K562 (cell line): ENCODE results near the gene EXOC4. TPM values are rescaled to one million over a fixed set of nuclear protein-coding genes. Genes with fewer than 3 reads are reported as not detected.

Source experiments
- ATF3 ChIP-seq, 2 experiments: fragments of 450-650 bp in 1 of 2; sonication (generic) in 1 of 2; formaldehyde crosslinking in 1 of 2; IDR thresholded peaks in 1 of 2; conservative IDR thresholded peaks in 1 of 2; 2 replicates each; pipeline versions ENCODE4 v1.6.1 to v1.8.1; 2016 to 2023; ENCODE audit warnings: mild to moderate bottlenecking in 2 of 2, moderate library complexity in 2 of 2, inconsistent platforms in 1 of 2, missing genetic modification reagents in 1 of 2
- BCOR ChIP-seq: fragments of 450-650 bp; IDR thresholded peaks from 2 replicates; pipeline ENCODE4 v1.6.1; 2016
- CTBP1 ChIP-seq: fragments of 450-650 bp; IDR thresholded peaks from 2 replicates; pipeline ENCODE4 v1.6.1; 2016; ENCODE audit warnings: borderline replicate concordance
- FOXA1 ChIP-seq: fragments of 450-650 bp; IDR thresholded peaks from 2 replicates; pipeline ENCODE4 v1.6.1; 2016; ENCODE audit warnings: mild to moderate bottlenecking, borderline replicate concordance
- FOXJ3 ChIP-seq: sonication (generic); formaldehyde crosslinking; IDR thresholded peaks from 2 replicates; pipeline ENCODE4 v1.4.0; 2020; ENCODE audit warnings: mild to moderate bottlenecking, missing genetic modification reagents
- NR2C2 ChIP-seq, 2 experiments: fragments of 200-800 bp in 1 of 2; sonication (Bioruptor generic) in 1 of 2; sonication (generic) in 1 of 2; formaldehyde crosslinking in 1 of 2; IDR thresholded peaks; 2 replicates each; pipeline versions ENCODE4 v1.6.1 to v1.8.0; 2016 to 2022; ENCODE audit warnings: mild to moderate bottlenecking in 1 of 2, missing compliant biosample characterization in 1 of 2, missing genetic modification characterization in 1 of 2, missing genetic modification reagents in 1 of 2
- RFX5 ChIP-seq: IDR thresholded peaks from 2 replicates; pipeline ENCODE4 v1.6.1; 2011; ENCODE audit warnings: low read depth, mild to moderate bottlenecking, improper control_type of control experiment, low read length
- USF2 ChIP-seq: sonication (generic); formaldehyde crosslinking; IDR thresholded peaks from 2 replicates; pipeline ENCODE4 v1.5.0; 2020; ENCODE audit warnings: missing genetic modification reagents
- ZBTB33 ChIP-seq: sonication (generic); formaldehyde crosslinking; IDR thresholded peaks from 2 replicates; pipeline ENCODE4 v1.8.1; 2023; ENCODE audit warnings: mild to moderate bottlenecking, missing genetic modification reagents
- polyA plus RNA-seq, 8 experiments: library from polyadenylated mRNA; depleted of rRNA in 4 of 8; stranded (reverse) in 5 of 8; unstranded in 3 of 8; fragments of >200 nt; fragmentation: Nextera tagmentation in 2 of 8; fragmentation: Illumina TruSeq in 1 of 8; extraction: Ambion mirVana in 2 of 8; extraction: Trizol in 1 of 8; gene quantifications; 2 replicates each; pipeline versions ENCODE4 v1.2.1 to v1.2.3, GENCODE V29; 2011 to 2014; ENCODE audit warnings: inconsistent platforms in 1 of 8, missing spikeins in 1 of 8
- total RNA-seq, 7 experiments: library from RNA; depleted of rRNA in 6 of 7; stranded (reverse); fragments of >200 nt in 6 of 7; fragmentation: Illumina TruSeq in 2 of 7; extraction: Trizol in 2 of 7; gene quantifications; 2 replicates each; pipeline versions ENCODE4 v1.2.1 to v1.2.3, GENCODE V29; 2011 to 2021; ENCODE audit warnings: low replicate concordance in 1 of 7
- TF ChIP-seq, protein P1 (sequence below): fragments of 450-650 bp; formaldehyde crosslinking; IDR thresholded peaks from 2 replicates; pipeline ENCODE4 v1.4.0; 2022; ENCODE audit warnings: missing genetic modification characterization
- TF ChIP-seq, protein P2 (sequence below): fragments of 150-350 bp; IDR thresholded peaks from 2 replicates; pipeline ENCODE4 v1.6.1; 2014; ENCODE audit warnings: low read depth, mild to moderate bottlenecking, low read length, borderline replicate concordance

Gene EXOC4
- total and polyA plus RNA-seq, 9 of the 15 experiments (the other 6 are each of a cell fraction or from before 2014, with no cell fraction given), result 18.5 to 73.1 (median 46.6) TPM

- TF ChIP-seq, protein P1, sequence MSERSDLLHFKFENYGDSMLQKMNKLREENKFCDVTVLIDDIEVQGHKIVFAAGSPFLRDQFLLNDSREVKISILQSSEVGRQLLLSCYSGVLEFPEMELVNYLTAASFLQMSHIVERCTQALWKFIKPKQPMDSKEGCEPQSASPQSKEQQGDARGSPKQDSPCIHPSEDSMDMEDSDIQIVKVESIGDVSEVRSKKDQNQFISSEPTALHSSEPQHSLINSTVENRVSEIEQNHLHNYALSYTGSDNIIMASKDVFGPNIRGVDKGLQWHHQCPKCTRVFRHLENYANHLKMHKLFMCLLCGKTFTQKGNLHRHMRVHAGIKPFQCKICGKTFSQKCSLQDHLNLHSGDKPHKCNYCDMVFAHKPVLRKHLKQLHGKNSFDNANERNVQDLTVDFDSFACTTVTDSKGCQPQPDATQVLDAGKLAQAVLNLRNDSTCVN (CRISPR knock-in tag), result no peak
- TF ChIP-seq ZBTB33 (CRISPR knock-in tag) (no peak), BCOR (no peak), ATF3 (IDR thresholded peaks at IDR 0.05) (peak; percentile 33; the same call in 1 of the 2 replicates), ATF3 (CRISPR knock-in tag; conservative IDR thresholded peaks at IDR 0.05) (no peak), CTBP1 (peak; percentile 68; the same call in 1 of the 2 replicates), FOXA1 (no peak), NR2C2 (CRISPR knock-in tag; IDR thresholded peaks at IDR 0.05) (no peak), NR2C2 (tag; IDR thresholded peaks at IDR 0.05) (no peak), USF2 (CRISPR knock-in tag) (peak; percentile 88), RFX5 (no peak), FOXJ3 (CRISPR knock-in tag) (no peak)
- TF ChIP-seq, protein P2, sequence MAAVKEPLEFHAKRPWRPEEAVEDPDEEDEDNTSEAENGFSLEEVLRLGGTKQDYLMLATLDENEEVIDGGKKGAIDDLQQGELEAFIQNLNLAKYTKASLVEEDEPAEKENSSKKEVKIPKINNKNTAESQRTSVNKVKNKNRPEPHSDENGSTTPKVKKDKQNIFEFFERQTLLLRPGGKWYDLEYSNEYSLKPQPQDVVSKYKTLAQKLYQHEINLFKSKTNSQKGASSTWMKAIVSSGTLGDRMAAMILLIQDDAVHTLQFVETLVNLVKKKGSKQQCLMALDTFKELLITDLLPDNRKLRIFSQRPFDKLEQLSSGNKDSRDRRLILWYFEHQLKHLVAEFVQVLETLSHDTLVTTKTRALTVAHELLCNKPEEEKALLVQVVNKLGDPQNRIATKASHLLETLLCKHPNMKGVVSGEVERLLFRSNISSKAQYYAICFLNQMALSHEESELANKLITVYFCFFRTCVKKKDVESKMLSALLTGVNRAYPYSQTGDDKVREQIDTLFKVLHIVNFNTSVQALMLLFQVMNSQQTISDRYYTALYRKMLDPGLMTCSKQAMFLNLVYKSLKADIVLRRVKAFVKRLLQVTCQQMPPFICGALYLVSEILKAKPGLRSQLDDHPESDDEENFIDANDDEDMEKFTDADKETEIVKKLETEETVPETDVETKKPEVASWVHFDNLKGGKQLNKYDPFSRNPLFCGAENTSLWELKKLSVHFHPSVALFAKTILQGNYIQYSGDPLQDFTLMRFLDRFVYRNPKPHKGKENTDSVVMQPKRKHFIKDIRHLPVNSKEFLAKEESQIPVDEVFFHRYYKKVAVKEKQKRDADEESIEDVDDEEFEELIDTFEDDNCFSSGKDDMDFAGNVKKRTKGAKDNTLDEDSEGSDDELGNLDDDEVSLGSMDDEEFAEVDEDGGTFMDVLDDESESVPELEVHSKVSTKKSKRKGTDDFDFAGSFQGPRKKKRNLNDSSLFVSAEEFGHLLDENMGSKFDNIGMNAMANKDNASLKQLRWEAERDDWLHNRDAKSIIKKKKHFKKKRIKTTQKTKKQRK, result no peak
These were observed 101.9 kb downstream of the EXOC4 start (continued) for GRCh38 chr7:133354546-133355324.
